ENCODE measurements around the gene MKKS.

GRCh38 chr20:10453241-10453640 is 19.2 kb upstream of the MKKS start:
- TF ChIP-seq POLR2A (IDR thresholded peaks at IDR 0.05) (no peak), CTCF (IDR thresholded peaks at IDR 0.05) (no peak), EP300 (IDR thresholded peaks at IDR 0.05) (no peak)
